SK-N-SH treated with all-trans-retinoic acid at 6 μM for 48 hours (cell line): ENCODE results near the gene SEC22A.

ENCODE experiments used
- ATAC-seq: fragments of 200-7000 bp; cut with Tn5 transposase; 3 replicates; pipeline ENCODE4 v1.9.1; 2020; ENCODE audit warnings: mild to moderate bottlenecking, moderate library complexity
- ARNTL ChIP-seq: fragments of 450-650 bp; formaldehyde crosslinking; IDR thresholded peaks from 2 replicates; pipeline ENCODE4 v1.5.0; 2020; ENCODE audit warnings: low read depth, mild to moderate bottlenecking, moderate library complexity, borderline replicate concordance
- BACH2 ChIP-seq: fragments of 250-450 bp; sonication (Bioruptor Pico); IDR thresholded peaks from 2 replicates; pipeline ENCODE4 v1.9.0; 2021; ENCODE audit warnings: mild to moderate bottlenecking, borderline replicate concordance
- CSDC2 ChIP-seq: fragments of 250-450 bp; sonication (Bioruptor Pico); IDR thresholded peaks from 2 replicates; pipeline ENCODE4 v1.5.0; 2020; ENCODE audit warnings: mild to moderate bottlenecking, moderate library complexity
- ESRRG ChIP-seq: fragments of 250-450 bp; sonication (Bioruptor Pico); IDR thresholded peaks from 2 replicates; pipeline ENCODE4 v1.6.1; 2021; ENCODE audit warnings: mild to moderate bottlenecking
- GLIS3 ChIP-seq: fragments of 250-450 bp; sonication (Bioruptor Pico); IDR thresholded peaks from 2 replicates; pipeline ENCODE4 v1.5.0; 2020; ENCODE audit warnings: mild to moderate bottlenecking, moderate library complexity
- ISL1 ChIP-seq: fragments of 250-450 bp; sonication (Bioruptor Pico); IDR thresholded peaks from 2 replicates; pipeline ENCODE4 v2.1.2; 2022; ENCODE audit warnings: mild to moderate bottlenecking, moderate library complexity
- OSR1 ChIP-seq: fragments of 250-450 bp; sonication (Bioruptor Pico); IDR thresholded peaks from 2 replicates; pipeline ENCODE4 v1.8.0; 2022; ENCODE audit warnings: moderate library complexity, mild to moderate bottlenecking, inconsistent platforms
- PPARA ChIP-seq: fragments of 250-450 bp; sonication (Bioruptor Pico); IDR thresholded peaks from 2 replicates; pipeline ENCODE4 v1.5.0; 2020; ENCODE audit warnings: mild to moderate bottlenecking, borderline replicate concordance
- SNAI2 ChIP-seq: fragments of 250-450 bp; sonication (Bioruptor Pico); IDR thresholded peaks from 2 replicates; pipeline ENCODE4 v1.5.0; 2020; ENCODE audit warnings: mild to moderate bottlenecking, moderate library complexity
- TOX ChIP-seq: fragments of 250-450 bp; sonication (Bioruptor Pico); IDR thresholded peaks from 2 replicates; pipeline ENCODE4 v1.8.0; 2021; ENCODE audit warnings: mild to moderate bottlenecking, moderate library complexity, borderline replicate concordance
- ZC3H10 ChIP-seq: fragments of 250-450 bp; sonication (Bioruptor Pico); IDR thresholded peaks from 2 replicates; pipeline ENCODE4 v1.5.1; 2021; ENCODE audit warnings: mild to moderate bottlenecking, moderate library complexity
- ZFP3 ChIP-seq: fragments of 250-450 bp; sonication (Bioruptor Pico); IDR thresholded peaks from 2 replicates; pipeline ENCODE4 v1.5.0; 2020; ENCODE audit warnings: mild to moderate bottlenecking, moderate library complexity
- ZNF565 ChIP-seq: fragments of 450-650 bp; formaldehyde crosslinking; conservative IDR thresholded peaks from 2 replicates; pipeline ENCODE4 v1.5.0; 2020; ENCODE audit warnings: low read depth, mild to moderate bottlenecking, moderate library complexity
- ZNF8 ChIP-seq: fragments of 450-650 bp; formaldehyde crosslinking; IDR thresholded peaks from 2 replicates; pipeline ENCODE4 v1.5.0; 2020; ENCODE audit warnings: mild to moderate bottlenecking, moderate library complexity
- TF ChIP-seq, protein P1 (sequence below): fragments of 250-450 bp; sonication (Bioruptor Pico); IDR thresholded peaks from 2 replicates; pipeline ENCODE4 v1.5.1; 2020; ENCODE audit warnings: low read depth, mild to moderate bottlenecking, moderate library complexity
- TF ChIP-seq, protein P2 (sequence below): fragments of 250-450 bp; sonication (Bioruptor Pico); IDR thresholded peaks from 2 replicates; pipeline ENCODE4 v1.5.0; 2020; ENCODE audit warnings: mild to moderate bottlenecking, moderate library complexity
- TF ChIP-seq, protein P3 (sequence below): fragments of 250-450 bp; sonication (Bioruptor Pico); IDR thresholded peaks from 2 replicates; pipeline ENCODE4 v1.5.1; 2021; ENCODE audit warnings: mild to moderate bottlenecking, moderate library complexity
- TF ChIP-seq, protein P4 (sequence below): fragments of 250-450 bp; sonication (Bioruptor Pico); IDR thresholded peaks from 2 replicates; pipeline ENCODE4 v1.8.0; 2020; ENCODE audit warnings: mild to moderate bottlenecking, moderate library complexity, borderline replicate concordance

The SEC22A gene

DNA sequence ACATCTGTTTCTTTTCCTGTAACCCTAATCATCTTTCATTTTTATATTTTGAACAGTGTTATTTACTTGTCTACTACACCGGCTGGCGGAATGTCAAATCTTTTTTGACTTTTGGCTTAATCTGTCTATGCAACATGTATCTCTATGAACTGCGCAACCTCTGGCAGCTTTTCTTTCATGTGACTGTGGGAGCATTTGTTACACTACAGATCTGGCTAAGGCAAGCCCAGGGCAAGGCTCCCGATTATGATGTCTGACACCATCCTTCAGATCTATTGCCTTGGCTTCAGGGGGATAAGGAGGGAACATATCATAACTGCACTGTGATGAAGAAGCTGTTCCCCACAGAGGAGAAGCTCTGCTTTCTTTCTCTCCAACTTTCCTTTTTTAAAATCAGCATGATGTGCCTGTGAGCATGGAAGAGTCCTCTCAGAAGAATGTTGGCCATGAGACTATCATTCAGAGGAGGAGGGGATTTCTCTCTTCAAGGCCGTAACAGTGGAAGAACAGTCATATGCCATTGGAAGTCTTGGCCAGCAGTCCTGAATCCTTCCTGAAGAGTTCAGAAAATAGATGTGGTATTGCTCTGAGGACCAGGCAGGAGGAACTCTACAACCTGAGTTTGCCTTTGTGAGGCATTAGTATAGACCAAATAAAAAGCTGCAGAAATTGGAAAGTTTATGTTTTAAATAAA lies 69.9 kb downstream of the SEC22A start:
- ATAC-seq = no peak

DNA sequence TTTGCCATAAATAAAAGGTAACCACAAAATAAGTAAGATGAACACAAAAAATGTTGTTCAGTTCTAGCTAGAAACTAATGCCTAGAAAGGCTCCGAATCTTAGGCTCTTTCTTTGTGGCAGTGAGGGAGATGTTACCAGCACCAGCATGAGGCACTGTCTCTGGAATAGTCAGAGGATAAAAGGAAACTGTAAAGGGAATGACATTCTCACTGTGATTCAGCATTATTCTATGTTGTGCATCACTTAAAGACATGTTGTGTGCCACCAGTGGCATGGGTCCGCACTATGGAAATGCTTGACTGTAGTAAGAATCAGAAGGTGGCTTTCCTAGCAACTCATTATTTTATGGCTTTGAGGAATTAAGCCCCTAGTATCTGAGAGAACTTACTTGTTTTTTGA lies 70.8 kb downstream of the SEC22A start:
- ATAC-seq = peak; percentile 63
- TF ChIP-seq SNAI2 (CRISPR knock-in tag) = no peak
- TF ChIP-seq ZNF8 = no peak
- no peak for TF ChIP-seq GLIS3
- TF ChIP-seq ISL1 (CRISPR knock-in tag) = no peak
- TF ChIP-seq, protein P1, sequence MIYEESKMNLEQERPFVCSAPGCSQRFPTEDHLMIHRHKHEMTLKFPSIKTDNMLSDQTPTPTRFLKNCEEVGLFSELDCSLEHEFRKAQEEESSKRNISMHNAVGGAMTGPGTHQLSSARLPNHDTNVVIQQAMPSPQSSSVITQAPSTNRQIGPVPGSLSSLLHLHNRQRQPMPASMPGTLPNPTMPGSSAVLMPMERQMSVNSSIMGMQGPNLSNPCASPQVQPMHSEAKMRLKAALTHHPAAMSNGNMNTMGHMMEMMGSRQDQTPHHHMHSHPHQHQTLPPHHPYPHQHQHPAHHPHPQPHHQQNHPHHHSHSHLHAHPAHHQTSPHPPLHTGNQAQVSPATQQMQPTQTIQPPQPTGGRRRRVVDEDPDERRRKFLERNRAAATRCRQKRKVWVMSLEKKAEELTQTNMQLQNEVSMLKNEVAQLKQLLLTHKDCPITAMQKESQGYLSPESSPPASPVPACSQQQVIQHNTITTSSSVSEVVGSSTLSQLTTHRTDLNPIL (CRISPR knock-in tag) = no peak
- TF ChIP-seq ESRRG (CRISPR knock-in tag) = no peak

More for the DNA sequence above, 69.9 kb downstream of the SEC22A start:
- no peak for TF ChIP-seq ZFP3 (CRISPR knock-in tag)
- TF ChIP-seq GLIS3 = no peak
- no peak for TF ChIP-seq ISL1 (CRISPR knock-in tag)
- TF ChIP-seq ESRRG (CRISPR knock-in tag) = no peak
- TF ChIP-seq, protein P2, sequence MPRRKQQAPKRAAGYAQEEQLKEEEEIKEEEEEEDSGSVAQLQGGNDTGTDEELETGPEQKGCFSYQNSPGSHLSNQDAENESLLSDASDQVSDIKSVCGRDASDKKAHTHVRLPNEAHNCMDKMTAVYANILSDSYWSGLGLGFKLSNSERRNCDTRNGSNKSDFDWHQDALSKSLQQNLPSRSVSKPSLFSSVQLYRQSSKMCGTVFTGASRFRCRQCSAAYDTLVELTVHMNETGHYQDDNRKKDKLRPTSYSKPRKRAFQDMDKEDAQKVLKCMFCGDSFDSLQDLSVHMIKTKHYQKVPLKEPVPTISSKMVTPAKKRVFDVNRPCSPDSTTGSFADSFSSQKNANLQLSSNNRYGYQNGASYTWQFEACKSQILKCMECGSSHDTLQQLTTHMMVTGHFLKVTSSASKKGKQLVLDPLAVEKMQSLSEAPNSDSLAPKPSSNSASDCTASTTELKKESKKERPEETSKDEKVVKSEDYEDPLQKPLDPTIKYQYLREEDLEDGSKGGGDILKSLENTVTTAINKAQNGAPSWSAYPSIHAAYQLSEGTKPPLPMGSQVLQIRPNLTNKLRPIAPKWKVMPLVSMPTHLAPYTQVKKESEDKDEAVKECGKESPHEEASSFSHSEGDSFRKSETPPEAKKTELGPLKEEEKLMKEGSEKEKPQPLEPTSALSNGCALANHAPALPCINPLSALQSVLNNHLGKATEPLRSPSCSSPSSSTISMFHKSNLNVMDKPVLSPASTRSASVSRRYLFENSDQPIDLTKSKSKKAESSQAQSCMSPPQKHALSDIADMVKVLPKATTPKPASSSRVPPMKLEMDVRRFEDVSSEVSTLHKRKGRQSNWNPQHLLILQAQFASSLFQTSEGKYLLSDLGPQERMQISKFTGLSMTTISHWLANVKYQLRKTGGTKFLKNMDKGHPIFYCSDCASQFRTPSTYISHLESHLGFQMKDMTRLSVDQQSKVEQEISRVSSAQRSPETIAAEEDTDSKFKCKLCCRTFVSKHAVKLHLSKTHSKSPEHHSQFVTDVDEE = no peak
- no peak for TF ChIP-seq ZNF8
- no peak for TF ChIP-seq BACH2 (CRISPR knock-in tag)
- no peak for TF ChIP-seq OSR1 (CRISPR knock-in tag)
- TF ChIP-seq TOX (CRISPR knock-in tag) = no peak
- TF ChIP-seq, protein P1 (CRISPR knock-in tag) = no peak
- TF ChIP-seq, protein P3, sequence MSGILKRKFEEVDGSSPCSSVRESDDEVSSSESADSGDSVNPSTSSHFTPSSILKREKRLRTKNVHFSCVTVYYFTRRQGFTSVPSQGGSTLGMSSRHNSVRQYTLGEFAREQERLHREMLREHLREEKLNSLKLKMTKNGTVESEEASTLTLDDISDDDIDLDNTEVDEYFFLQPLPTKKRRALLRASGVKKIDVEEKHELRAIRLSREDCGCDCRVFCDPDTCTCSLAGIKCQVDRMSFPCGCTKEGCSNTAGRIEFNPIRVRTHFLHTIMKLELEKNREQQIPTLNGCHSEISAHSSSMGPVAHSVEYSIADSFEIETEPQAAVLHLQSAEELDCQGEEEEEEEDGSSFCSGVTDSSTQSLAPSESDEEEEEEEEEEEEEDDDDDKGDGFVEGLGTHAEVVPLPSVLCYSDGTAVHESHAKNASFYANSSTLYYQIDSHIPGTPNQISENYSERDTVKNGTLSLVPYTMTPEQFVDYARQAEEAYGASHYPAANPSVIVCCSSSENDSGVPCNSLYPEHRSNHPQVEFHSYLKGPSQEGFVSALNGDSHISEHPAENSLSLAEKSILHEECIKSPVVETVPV (CRISPR knock-in tag) = no peak
- TF ChIP-seq, protein P4, sequence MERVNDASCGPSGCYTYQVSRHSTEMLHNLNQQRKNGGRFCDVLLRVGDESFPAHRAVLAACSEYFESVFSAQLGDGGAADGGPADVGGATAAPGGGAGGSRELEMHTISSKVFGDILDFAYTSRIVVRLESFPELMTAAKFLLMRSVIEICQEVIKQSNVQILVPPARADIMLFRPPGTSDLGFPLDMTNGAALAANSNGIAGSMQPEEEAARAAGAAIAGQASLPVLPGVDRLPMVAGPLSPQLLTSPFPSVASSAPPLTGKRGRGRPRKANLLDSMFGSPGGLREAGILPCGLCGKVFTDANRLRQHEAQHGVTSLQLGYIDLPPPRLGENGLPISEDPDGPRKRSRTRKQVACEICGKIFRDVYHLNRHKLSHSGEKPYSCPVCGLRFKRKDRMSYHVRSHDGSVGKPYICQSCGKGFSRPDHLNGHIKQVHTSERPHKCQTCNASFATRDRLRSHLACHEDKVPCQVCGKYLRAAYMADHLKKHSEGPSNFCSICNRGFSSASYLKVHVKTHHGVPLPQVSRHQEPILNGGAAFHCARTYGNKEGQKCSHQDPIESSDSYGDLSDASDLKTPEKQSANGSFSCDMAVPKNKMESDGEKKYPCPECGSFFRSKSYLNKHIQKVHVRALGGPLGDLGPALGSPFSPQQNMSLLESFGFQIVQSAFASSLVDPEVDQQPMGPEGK = no peak
- TF ChIP-seq CSDC2 = no peak
- TF ChIP-seq PPARA (CRISPR knock-in tag) = no peak

DNA sequence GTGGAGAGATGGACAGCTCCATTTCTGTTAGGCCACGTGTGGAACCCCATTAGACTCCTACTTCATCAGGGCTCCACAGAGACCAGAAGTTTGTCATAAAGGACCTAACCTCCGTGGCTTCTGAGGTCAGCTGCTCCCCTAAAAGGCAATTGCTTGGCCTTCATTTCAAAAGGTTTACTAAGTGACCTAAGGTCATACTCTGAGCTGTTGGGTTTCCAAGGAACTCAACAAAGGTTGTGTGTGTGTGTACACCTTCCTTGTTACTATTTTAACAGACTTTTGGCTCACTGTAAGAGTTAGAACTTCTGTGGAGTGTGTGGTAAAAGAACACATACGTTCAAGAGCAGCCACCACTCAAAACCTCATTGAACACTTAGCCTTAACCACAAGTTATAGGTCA lies 73.9 kb downstream of the SEC22A start:
- TF ChIP-seq ZFP3 (CRISPR knock-in tag) (no peak), PPARA (CRISPR knock-in tag) (no peak), GLIS3 (no peak), ESRRG (CRISPR knock-in tag) (no peak), ZNF8 (no peak), ZC3H10 (no peak), OSR1 (CRISPR knock-in tag) (no peak), ARNTL (CRISPR knock-in tag) (no peak), CSDC2 (no peak), ZNF565 (no peak), TOX (CRISPR knock-in tag) (no peak)
- TF ChIP-seq, protein P1 (CRISPR knock-in tag) = no peak
- TF ChIP-seq, protein P2 = no peak
- ATAC-seq = no peak
